ENCODE measurements around the gene CHEK2.
A peak's percentile ranks its signal among the peaks of the same experiment; 100 is the strongest.
"Not testable (repeated sequence)": the region's sequence is repeated elsewhere in the genome, so short reads cannot be mapped to it uniquely, and the experiment has no call there.

The CHEK2 gene

GRCh38 chr22:28678778-28679610 is 62.6 kb downstream of the CHEK2 start:
- Mint-ChIP-seq H3K4me3 (peak overlapping the region; percentile 65), H3K27me3 (peaks cover 56% of the 10 kb centered on the region), H3K4me1 (peaks cover 15% of the 10 kb centered on the region)
- not testable (repeated sequence) for H3K36me3 Mint-ChIP-seq, H3K27ac Mint-ChIP-seq, H3K9me3 Mint-ChIP-seq

- not testable (repeated sequence) for H3K9me3 Mint-ChIP-seq, H3K27ac Mint-ChIP-seq, H3K4me3 Mint-ChIP-seq, H3K36me3 Mint-ChIP-seq
- Mint-ChIP-seq H3K27me3 (peaks cover 56% of the 10 kb centered on the region), H3K4me1 (peaks cover 24% of the 10 kb centered on the region)
Measured at GRCh38 chr22:28678170-28678569, 63.5 kb downstream of the CHEK2 start.

DNA sequence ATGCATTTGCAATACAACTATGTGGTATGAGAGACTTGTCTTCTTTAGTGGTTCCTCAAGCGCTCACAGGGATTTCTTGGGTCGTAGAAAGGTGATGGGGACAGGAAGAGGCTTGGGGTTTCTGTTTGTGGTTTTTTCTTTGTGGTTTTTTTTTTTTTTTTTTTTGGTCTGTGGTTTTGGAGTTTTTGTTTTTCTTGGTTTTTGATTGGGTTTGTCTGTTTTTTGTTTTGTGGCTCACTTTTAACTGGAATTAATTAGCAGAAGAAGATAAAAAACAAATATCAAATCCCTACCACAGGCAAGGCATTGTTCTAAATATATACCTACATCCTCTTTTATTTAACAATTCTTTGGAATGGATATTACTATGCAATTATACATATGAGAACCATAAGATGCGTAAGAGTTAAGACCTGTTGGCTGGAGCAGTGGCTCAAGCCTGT is 67.5 kb downstream of the CHEK2 start:
- H3K27me3 Mint-ChIP-seq, result peaks cover 50% of the 10 kb centered on the region
- peaks cover 4% of the 10 kb centered on the region for H3K9me3 Mint-ChIP-seq
- peaks cover 25% of the 10 kb centered on the region for H3K4me1 Mint-ChIP-seq
- peak overlapping the region; percentile 97 for H3K27ac Mint-ChIP-seq
- peaks cover 2% of the 10 kb centered on the region for H3K36me3 Mint-ChIP-seq
- peak overlapping the region; percentile 45 for H3K4me3 Mint-ChIP-seq

- H3K4me3 Mint-ChIP-seq, result no peak overlapping the region
- H3K27ac Mint-ChIP-seq, result no peak overlapping the region
- peaks cover 25% of the 10 kb centered on the region for H3K4me1 Mint-ChIP-seq
- peaks cover 34% of the 10 kb centered on the region for H3K27me3 Mint-ChIP-seq
- H3K36me3 Mint-ChIP-seq, result peaks cover 2% of the 10 kb centered on the region
- peaks cover 4% of the 10 kb centered on the region for H3K9me3 Mint-ChIP-seq
Measured at GRCh38 chr22:28670756-28671155, 70.9 kb downstream of the CHEK2 start.

- Mint-ChIP-seq H3K27ac (peak overlapping the region; percentile 76), H3K4me1 (peaks cover 24% of the 10 kb centered on the region)
Measured at GRCh38 chr22:28670161-28670560, 71.5 kb downstream of the CHEK2 start.

DNA sequence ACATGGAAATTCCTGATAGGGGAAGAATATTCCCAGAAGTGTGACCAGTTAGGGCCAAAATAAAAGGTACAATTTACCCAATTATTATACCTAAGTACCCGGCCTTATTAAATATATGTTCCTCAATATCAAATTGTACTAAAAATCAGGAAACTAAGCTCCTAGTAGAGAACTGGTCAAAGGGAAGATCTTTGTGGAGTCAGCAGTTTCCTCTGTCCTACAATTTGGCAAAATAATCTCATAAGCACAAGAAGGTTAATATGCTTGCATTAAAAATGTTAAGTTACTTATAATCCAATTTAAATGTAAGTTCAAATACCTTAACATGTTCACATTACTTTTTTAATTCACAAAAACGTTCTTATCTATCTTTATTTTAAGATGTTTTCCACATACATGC is 72.2 kb downstream of the CHEK2 start:
- peaks cover 27% of the 10 kb centered on the region for H3K27me3 Mint-ChIP-seq
- no peak overlapping the region for H3K27ac Mint-ChIP-seq
- no peak overlapping the region for H3K4me3 Mint-ChIP-seq
- peaks cover 4% of the 10 kb centered on the region for H3K9me3 Mint-ChIP-seq
- H3K36me3 Mint-ChIP-seq, result peaks cover 2% of the 10 kb centered on the region
- peaks cover 17% of the 10 kb centered on the region for H3K4me1 Mint-ChIP-seq

More at GRCh38 chr22:28670161-28670560, 71.5 kb downstream of the CHEK2 start:
- Mint-ChIP-seq H3K9me3 (peaks cover 4% of the 10 kb centered on the region), H3K4me3 (no peak overlapping the region), H3K27me3 (peaks cover 30% of the 10 kb centered on the region), H3K36me3 (peaks cover 2% of the 10 kb centered on the region)

- not testable (repeated sequence) for H3K4me3 Mint-ChIP-seq, H3K27ac Mint-ChIP-seq, H3K36me3 Mint-ChIP-seq, H3K4me1 Mint-ChIP-seq, H3K9me3 Mint-ChIP-seq
- H3K27me3 Mint-ChIP-seq, result peaks cover 14% of the 10 kb centered on the region
Measured at GRCh38 chr22:28663569-28663942, 78.1 kb downstream of the CHEK2 start.

DNA sequence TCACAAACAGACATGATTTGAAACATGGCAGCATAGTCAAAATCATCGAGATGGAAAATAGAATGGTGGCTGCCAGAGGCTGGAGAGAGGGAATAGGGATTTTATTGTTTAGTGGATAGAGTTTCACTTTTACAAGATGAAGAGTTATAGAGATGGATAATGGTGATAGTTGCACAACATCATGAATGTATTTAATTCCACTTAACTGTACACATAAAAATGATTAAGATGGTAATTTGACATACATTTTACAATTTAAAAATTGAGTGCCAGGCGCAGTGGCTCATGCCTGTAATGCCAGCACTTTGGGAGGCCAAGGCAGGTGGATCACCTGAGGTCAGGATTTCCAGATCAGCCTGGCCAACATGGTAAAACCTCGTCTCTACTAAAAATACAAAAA is 83.2 kb downstream of the CHEK2 start:
- no peaks in the 10 kb centered on the region for H3K9me3 Mint-ChIP-seq
- H3K27ac Mint-ChIP-seq, result peak overlapping the region; percentile 41
- no peak overlapping the region for H3K4me3 Mint-ChIP-seq
- peaks cover 4% of the 10 kb centered on the region for H3K36me3 Mint-ChIP-seq
- H3K4me1 Mint-ChIP-seq, result no peaks in the 10 kb centered on the region
- peaks cover 41% of the 10 kb centered on the region for H3K27me3 Mint-ChIP-seq

GRCh38 chr22:28656181-28656580 is 85.4 kb downstream of the CHEK2 start:
- no peak overlapping the region for H3K27ac Mint-ChIP-seq
- peaks cover 42% of the 10 kb centered on the region for H3K27me3 Mint-ChIP-seq
- peaks cover 4% of the 10 kb centered on the region for H3K36me3 Mint-ChIP-seq
- no peaks in the 10 kb centered on the region for H3K4me1 Mint-ChIP-seq
- H3K9me3 Mint-ChIP-seq, result no peaks in the 10 kb centered on the region
- no peak overlapping the region for H3K4me3 Mint-ChIP-seq

GRCh38 chr22:28650463-28650862 is 91.2 kb downstream of the CHEK2 start:
- H3K4me3 Mint-ChIP-seq, result no peak overlapping the region
- peaks cover 2% of the 10 kb centered on the region for H3K36me3 Mint-ChIP-seq
- H3K27ac Mint-ChIP-seq, result no peak overlapping the region
- peaks cover 50% of the 10 kb centered on the region for H3K27me3 Mint-ChIP-seq
- no peaks in the 10 kb centered on the region for H3K9me3 Mint-ChIP-seq
- no peaks in the 10 kb centered on the region for H3K4me1 Mint-ChIP-seq

- Mint-ChIP-seq H3K27ac (peak overlapping the region; percentile 87), H3K9me3 (no peaks in the 10 kb centered on the region), H3K4me1 (no peaks in the 10 kb centered on the region), H3K4me3 (no peak overlapping the region), H3K36me3 (no peaks in the 10 kb centered on the region), H3K27me3 (peaks cover 49% of the 10 kb centered on the region)
Measured at GRCh38 chr22:28648792-28649191, 92.8 kb downstream of the CHEK2 start.

- Mint-ChIP-seq H3K27me3 (peaks cover 44% of the 10 kb centered on the region), H3K27ac (no peak overlapping the region), H3K4me3 (no peak overlapping the region), H3K9me3 (no peaks in the 10 kb centered on the region), H3K4me1 (no peaks in the 10 kb centered on the region), H3K36me3 (no peaks in the 10 kb centered on the region)
Measured at GRCh38 chr22:28647216-28647615, 94.4 kb downstream of the CHEK2 start.

DNA sequence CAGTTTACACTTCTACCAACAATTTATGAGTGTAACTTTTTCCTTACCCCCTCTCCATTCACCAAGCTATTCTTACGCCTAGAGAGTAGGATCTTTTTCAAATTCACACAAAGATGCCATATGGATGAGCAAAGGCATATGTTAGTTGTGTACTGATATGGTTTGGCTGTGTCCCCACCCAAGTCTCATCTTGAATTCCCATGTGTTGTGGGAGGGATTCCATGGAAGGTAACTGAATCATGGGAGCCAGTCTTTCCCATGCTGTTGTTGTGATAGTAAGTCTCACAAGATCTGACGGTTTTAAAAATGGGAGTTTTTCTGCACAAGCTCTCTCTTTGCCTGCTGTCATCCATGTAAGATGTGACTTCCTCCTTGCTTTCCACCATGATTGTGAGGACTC is 102.3 kb downstream of the CHEK2 start:
- Mint-ChIP-seq H3K27me3 (peaks cover 29% of the 10 kb centered on the region), H3K27ac (no peak overlapping the region), H3K4me1 (no peaks in the 10 kb centered on the region), H3K4me3 (no peak overlapping the region), H3K36me3 (no peaks in the 10 kb centered on the region), H3K9me3 (no peaks in the 10 kb centered on the region)

Data from activated naive CD4-positive, alpha-beta T cell treated with anti-CD3 and anti-CD28 coated beads, Interleukin-2, amount 50 U/mL, for 24 hours (primary cell).